ENCODE measurements around the gene INCA1.

GRCh38 chr17:4987767-4988567 lies 9.4 kb downstream of the INCA1 start:
- TF ChIP-seq CTCF (IDR thresholded peaks at IDR 0.05) (no peak), POLR2A (IDR thresholded peaks at IDR 0.05) (no peak)
